Mucosa of descending colon (tissue), 3 donors: ENCODE measurements around the gene SERTM1. TPM values are rescaled to one million over a fixed set of nuclear protein-coding genes. Genes with fewer than 3 reads are reported as not detected.

ENCODE experiments used
- ATAC-seq: fragments of 200-7000 bp; cut with Tn5 transposase; one replicate; pipeline ENCODE4 v1.9.1; 2020; ENCODE audit warnings: mild to moderate bottlenecking, moderate library complexity
- DNase-seq, 3 donors: peaks; one replicate each; pipeline ENCODE4 v3.0.0-alpha.2; 2020
- H3K36me3 ChIP-seq: fragments of 200-600 bp; one replicate; pipeline ENCODE4 v1.8.0; 2021; ENCODE audit warnings: low read depth, mild to moderate bottlenecking
- H3K4me1 ChIP-seq: fragments of 200-600 bp; one replicate; pipeline ENCODE4 v1.8.0; 2021; ENCODE audit warnings: low read depth, mild to moderate bottlenecking
- H3K4me3 ChIP-seq: fragments of 200-600 bp; one replicate; pipeline ENCODE4 v1.8.0; 2021; ENCODE audit warnings: mild to moderate bottlenecking
- H3K9me3 ChIP-seq: fragments of 200-600 bp; one replicate; pipeline ENCODE4 v1.8.0; 2021; ENCODE audit warnings: mild to moderate bottlenecking
- CTCF ChIP-seq: fragments of 200-600 bp; IDR thresholded peaks from one replicate; pipeline ENCODE4 v1.8.0; 2022; ENCODE audit warnings: antibody characterized with exemption, mild to moderate bottlenecking
- intact Hi-C, 2 donors: fragments of 100-400 bp; cut with DNase I in 1 of 2; cut with micrococcal nuclease in 1 of 2; formaldehyde crosslinking; loops; one replicate each; pipeline versions ENCODE4 v1.11.0 to v1.11.1; 2022; cut with DNase I, micrococcal nuclease
- total RNA-seq, 3 donors: library from RNA; stranded (reverse); fragmentation: NEBNext Ultra II Directional in 2 of 3; extraction: Animal tissue kit (Norgen Biotek cat#: 25700) in 2 of 3; gene quantifications; one replicate each; pipeline versions ENCODE4 v1.2.1 to v1.2.4, GENCODE V29; 2021 to 2023
- donor health status: DM: no; HTN: no; CAD: no; lungs with moderate emphysema.
- donor health status: DM: no; HTN: no; CAD: no.
- donor health status: DM: no; HTN: yes; CAD: no.

The SERTM1 gene
- total RNA-seq, 3 donors from 2014 or later, result 0.76 TPM; not detected in 2

GRCh38 chr13:36685927-36686326, 12.1 kb downstream of the SERTM1 start:
- Histone ChIP-seq H3K4me3 (no peak overlapping the region), H3K36me3 (no peaks in the 10 kb centered on the region), H3K9me3 (no peaks in the 10 kb centered on the region), H3K4me1 (no peaks in the 10 kb centered on the region)
- TF ChIP-seq CTCF, result no peak
- intact Hi-C loops, result no loop called here
- ATAC-seq (no peak), DNase-seq (no peak)

DNA sequence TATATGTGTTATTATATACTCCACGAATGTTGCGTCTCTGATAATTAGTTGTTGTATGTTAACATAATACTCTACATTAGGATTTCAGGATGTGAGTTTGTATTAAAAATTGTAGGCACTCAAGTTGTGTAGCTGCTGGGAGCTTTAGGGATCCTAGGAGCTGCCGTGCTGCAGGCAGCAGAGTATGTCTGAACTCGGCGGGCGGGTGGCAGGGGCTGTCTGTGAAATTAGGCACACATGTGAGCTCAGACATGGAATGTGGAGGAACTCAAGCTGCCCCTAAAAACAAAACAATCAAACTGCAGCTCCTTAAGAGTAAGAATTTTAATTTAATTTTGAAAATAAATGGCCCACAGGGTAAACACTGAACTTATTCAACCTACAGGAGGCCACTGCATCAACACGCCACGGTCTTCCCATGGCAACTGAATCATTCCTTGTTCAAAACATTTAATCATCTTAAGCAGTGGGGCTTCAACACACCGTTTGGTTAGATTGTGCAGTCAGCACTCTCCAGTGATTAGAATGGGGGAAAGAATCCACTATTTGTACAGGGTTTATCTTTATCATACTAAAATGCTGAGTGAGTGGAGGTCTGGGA, 22.7 kb downstream of the SERTM1 start:
- DNase-seq (no peak), ATAC-seq (no peak)
- no peak for TF ChIP-seq CTCF
- Histone ChIP-seq H3K36me3 (no peaks in the 10 kb centered on the region), H3K9me3 (no peaks in the 10 kb centered on the region), H3K4me1 (no peaks in the 10 kb centered on the region), H3K4me3 (no peak overlapping the region)
- intact Hi-C loops, result no loop called here

DNA sequence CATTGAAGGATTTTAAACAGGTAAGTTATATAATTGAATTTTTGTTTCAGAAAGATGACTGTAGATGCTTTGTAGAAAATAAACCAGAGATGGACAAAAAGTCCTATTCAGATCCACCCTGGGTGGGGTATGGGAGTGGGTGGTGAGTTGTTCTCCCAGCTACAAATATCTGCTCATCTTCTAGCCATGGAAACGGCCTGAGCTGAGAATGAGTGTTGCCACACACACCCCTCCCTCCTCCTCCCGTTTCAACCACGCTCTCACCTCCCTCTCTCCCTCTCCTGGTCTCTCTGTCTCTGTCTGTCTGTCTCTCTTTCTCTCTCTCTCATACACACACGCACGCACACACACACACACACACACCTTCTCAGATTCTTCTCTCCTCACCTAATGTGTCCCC, 26.4 kb downstream of the SERTM1 start:
- TF ChIP-seq CTCF, result no peak
- ATAC-seq, result no peak
- intact Hi-C loops, result no loop called here
- DNase-seq, result no peak
- Histone ChIP-seq H3K36me3 (no peaks in the 10 kb centered on the region), H3K9me3 (no peaks in the 10 kb centered on the region), H3K4me3 (no peak overlapping the region), H3K4me1 (no peaks in the 10 kb centered on the region)

DNA sequence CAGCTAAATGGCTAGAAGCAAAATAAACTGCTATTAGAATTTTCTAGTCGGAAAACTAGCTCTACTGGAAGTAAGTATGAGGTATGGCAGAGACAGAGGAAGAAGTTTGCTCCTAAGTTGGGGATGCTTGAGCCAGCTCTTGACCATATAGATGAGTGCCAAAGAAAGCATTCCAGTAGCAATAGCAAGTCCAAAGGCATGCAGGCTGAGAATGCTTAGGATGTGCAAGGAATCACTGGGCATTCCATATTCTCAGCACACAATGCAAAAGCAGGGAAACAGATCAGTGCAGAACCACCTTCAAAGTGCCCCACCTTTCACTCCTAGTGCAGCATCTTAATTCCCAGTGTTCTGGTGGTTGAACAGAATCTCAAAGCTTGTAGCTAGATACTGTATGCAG, 32.9 kb downstream of the SERTM1 start:
- ATAC-seq, result no peak

GRCh38 chr13:36709136-36709890, 35.5 kb downstream of the SERTM1 start:
- DNase-seq (no peak), ATAC-seq (no peak)
- no peaks in the 10 kb centered on the region for H3K36me3 ChIP-seq
- no peak for TF ChIP-seq CTCF
- H3K9me3 ChIP-seq, result no peaks in the 10 kb centered on the region
- intact Hi-C loops, result no loop called here
- H3K4me3 ChIP-seq, result no peak overlapping the region
- H3K4me1 ChIP-seq, result no peaks in the 10 kb centered on the region

More for the DNA sequence above, 32.9 kb downstream of the SERTM1 start:
- Histone ChIP-seq H3K4me3 (no peak overlapping the region), H3K4me1 (no peaks in the 10 kb centered on the region), H3K36me3 (no peaks in the 10 kb centered on the region), H3K9me3 (no peaks in the 10 kb centered on the region)
- TF ChIP-seq CTCF, result no peak
- intact Hi-C loops, result no loop called here
- DNase-seq, result no peak
